GM19467 (cell line): Measurements from ENCODE around the gene PJVK.
"Not testable (repeated sequence)": the region's sequence is repeated elsewhere in the genome, so short reads cannot be mapped to it uniquely, and the experiment has no call there.

Experiments used
- ATAC-seq: cut with Tn5 transposase; IDR thresholded peaks from one replicate; pipeline ENCODE4 v1.9.1; 2021; ENCODE audit warnings: mild to moderate bottlenecking, moderate library complexity; ENCODE audit not compliant: unreplicated experiment

Gene PJVK, protein sequence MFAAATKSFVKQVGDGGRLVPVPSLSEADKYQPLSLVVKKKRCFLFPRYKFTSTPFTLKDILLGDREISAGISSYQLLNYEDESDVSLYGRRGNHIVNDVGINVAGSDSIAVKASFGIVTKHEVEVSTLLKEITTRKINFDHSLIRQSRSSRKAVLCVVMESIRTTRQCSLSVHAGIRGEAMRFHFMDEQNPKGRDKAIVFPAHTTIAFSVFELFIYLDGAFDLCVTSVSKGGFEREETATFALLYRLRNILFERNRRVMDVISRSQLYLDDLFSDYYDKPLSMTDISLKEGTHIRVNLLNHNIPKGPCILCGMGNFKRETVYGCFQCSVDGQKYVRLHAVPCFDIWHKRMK

DNA sequence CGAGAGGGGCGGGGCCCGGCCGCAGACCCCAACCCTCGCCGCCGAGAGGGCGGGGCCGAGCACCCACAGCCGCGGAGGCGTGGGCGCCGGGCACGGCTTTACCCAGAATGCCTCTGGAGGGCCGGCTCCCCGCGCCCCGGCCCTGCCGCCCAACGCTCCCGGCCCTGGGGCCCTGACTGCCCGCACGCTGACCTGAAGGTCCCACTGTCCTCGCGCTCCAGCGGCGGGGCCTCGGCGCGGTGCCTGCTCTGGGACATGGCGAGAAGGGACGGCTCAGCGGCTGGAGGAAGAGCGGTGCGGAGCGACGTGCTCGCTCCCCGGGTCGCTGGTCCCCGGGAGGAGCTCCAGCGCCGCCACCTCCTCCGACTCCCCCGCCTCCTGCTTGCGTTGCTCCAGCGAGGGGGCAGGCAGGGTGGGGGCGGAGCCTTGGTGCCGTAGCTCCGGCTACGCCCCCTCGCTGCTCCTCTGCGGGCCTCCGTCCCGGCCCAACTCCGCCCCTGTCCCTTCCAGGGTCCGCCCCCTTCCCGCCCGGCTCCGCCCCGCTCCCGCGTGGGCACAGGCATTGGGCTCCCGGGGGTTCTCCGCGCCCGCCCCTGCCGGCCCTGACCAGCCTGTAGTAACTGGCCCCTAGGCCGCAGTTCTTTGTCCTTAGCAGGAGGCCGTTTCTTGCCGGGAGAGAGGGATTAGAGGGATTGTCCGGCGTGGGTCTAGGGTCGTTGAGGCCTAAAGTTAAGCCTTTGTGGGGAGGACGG lies at the start of gene PJVK, which contains the start of gene PRKRA:
PJVK (plus strand) TSS at position 605 of the 752 bp plus-strand sequence. CDS start 2,032 bp downstream, outside the sequence.
PRKRA (minus strand) TSS at position 402 of the 752 bp plus-strand sequence; CDS start at position 257, 145 bp downstream.
- peak; percentile 82 for ATAC-seq

DNA sequence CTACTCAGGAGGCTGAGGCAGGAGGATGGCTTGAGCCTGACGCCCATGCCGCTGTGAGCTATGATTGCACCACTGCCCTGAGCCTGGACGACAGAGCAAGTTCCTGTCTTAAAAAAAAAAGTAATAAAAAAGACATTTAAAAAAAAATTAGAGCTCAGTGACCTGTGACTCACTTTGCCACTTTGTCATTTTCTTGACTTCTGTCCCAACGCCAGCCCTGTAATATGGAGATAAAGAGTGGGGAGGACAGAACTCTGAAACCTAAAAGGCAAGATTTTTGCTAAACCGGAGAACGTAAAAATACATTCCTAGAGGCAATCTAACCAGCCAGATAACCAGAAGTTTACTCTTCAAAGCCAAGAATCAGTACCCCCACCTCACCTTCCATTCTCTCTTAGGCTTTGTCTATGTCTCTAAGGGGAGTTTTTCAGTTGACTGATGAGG lies 49.2 kb upstream of the PJVK start:
- no peak for ATAC-seq

DNA sequence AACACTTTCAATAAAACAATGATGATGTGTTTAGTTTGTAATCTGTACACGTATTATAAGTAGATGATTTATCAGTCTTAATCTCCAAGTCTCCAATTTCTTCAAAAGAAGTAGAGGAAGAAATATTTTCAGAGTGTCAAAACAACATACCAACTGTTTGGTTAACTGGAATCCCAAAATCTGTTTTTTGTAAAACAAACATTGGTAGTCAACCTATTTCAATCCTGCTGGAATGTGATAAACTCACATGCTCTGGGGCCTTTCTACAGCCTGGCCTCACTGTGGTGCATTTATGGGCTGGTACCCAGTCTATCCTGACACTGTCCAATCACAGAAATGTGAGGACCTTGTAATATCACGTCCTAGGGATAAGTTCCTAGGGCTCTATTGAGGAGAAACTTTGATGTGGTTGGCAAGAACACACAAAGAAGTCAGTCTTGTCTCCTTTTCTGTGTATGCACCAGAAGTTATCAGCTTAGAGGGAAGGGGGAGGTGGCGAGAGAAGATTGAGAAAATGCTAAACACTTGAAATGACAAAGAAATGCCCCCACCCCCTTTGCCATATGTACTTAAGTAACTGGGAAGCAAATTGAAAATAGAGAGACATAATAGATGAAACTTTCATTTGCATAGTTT lies 47.4 kb upstream of the PJVK start:
- ATAC-seq: peak; percentile 25

DNA sequence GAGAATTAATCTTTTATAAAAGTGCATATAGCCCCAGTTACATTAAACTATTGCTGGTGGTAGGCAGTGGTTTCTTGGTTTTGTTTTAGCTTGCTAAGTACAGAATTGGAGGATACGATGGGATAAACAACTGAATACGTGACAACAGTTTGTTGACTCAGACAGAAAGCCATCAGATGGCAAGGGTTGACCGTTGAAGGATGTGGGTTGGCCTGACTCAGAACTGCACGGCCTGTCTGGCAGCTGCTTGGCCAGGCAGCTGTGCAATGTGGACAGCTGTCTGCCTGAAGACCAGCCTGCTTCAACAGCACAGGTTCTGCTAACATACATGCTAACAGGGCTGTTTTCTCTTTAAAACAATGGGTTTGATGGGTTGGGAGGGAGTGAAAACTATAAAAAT lies 46.8 kb upstream of the PJVK start:
- peak; percentile 100 for ATAC-seq

DNA sequence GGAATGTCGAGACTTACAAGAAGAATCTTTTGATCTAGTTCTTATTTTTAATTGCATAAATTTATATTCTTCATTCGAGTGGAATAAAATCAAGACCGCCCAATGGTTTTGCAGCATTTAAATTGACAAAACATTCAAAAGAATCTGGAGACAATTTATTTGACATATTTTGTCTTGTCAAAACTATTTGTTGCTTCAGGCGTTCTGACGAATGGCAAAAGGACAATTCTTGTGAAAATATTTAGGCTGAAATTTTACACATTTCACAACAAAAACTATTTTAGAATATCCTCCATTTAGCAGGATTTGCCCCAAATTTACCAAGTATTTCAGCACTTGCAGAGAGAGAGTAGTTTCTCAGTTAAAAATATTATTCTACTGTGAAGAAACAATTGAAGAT lies 41.9 kb upstream of the PJVK start:
- ATAC-seq: no peak

DNA sequence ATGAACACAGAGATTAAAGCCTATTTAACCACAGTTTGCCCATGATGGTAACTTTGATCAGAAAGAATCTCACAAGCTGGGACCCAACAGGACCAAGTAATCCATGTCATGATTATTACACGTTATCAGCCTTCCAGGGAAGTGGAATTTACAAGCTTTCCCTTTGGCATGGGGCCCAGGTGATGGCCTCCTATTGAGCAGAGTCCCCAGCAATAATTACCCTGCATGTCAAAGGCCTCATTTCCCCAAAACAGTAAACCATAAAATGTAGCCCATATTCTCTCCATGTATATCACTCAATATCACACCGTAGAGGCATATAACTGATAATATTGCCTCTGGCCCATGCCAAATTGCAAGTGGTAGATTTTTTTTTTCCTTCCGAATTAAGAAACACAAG lies 39.1 kb upstream of the PJVK start:
- no peak for ATAC-seq

DNA sequence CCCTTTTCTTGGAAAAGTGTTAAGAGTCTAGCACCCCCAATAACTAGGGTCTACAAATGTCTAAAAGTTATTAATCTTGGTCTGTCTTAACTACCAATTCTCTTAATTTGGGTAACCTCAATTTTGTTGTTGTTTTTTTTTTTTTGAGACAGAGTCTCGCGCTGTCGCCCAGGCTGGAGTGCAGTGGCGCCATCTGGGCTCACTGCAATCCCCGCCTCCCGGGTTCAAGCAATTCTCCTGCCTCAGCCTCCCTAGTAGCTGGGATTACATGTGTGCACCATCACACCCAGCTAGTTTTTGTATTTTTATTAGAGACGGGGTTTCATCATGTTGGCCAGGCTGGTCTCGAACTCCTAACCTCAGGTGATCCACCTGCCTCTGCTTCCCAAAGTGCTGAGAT lies 38.7 kb upstream of the PJVK start:
- ATAC-seq: not testable (repeated sequence)

DNA sequence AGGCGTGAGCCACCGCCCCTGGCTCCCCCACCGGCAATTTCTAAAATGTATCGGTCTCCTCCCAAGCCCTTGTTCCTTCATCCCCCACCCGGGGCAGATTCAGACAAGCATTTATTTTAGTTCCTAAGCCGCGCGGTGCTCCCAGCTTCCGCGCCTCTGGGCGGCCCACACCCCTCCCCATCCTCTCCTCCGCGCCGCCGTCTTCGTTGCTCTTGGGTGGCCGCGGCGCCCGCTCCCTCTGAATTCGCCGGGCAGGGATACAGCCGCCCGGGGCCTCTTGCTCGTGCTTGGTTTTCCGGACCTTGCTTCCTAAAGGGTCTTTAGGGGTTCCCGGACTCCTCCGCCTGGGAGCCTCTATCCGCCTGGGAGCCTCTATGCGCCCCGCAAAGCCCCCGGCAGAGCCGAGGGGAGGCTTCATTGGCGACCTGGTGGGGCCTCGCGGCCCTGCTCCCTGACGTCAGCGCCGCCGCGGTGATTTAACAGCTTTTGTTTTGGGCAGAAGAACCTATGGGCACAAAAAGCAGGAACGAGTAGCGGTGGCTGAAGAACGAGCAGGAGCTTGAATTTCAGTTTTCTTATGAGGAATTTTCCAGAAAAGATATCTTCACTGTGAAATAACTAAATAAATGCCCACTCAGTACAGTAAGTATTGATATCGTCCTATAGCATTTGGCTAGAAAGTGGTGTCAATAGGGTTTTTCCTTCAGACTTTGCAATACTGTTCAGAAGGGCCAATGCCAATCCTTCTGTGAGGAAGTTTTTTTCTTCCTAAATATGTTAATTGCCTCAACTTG lies 37.5 kb upstream of the PJVK start:
- ATAC-seq: peak; percentile 75

DNA sequence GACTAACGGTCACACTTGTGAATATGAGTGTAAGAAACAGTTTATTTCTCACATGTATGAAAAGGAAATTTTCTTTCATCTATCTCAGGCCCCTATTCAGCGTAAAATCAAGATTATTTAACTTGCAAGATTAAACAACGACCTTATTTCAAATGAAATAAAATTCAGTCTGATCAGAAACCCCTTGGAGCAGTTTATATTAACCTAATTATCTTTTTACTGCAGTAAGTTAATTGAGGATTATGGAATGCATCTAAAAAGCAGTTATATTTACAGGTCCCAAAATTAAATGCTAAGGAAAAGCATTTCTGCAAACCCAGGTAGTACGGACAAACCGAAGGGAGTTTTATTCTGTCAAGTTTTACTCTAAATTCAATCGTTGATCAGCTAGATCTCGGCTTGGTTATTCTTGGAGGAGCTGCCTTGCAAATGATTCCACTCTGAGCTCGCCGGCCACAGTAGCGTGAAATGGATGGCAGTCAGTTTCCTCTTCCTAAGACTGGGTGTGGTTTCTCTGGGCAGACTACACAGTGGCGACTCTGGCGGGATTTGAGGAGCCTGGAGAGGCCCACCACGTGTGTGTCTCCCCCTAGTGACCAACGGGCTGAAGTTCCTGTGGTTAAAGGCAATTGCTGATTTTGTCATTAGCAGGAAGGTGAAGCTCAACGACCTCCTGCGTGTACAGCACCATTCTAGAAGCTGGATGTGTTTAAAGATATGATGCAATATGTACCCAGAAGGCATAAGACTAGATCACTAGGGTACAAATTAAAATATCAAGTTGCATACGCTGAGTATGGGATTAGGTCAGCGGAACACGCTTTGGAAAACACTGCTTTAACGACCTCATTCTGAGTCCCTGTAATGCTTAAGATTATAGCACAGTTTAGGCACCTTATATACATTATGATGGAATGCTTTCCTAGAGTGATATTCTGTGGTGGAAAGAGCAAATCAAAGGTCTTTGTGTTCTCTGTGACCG lies 36.6 kb upstream of the PJVK start:
- ATAC-seq: peak; percentile 85

DNA sequence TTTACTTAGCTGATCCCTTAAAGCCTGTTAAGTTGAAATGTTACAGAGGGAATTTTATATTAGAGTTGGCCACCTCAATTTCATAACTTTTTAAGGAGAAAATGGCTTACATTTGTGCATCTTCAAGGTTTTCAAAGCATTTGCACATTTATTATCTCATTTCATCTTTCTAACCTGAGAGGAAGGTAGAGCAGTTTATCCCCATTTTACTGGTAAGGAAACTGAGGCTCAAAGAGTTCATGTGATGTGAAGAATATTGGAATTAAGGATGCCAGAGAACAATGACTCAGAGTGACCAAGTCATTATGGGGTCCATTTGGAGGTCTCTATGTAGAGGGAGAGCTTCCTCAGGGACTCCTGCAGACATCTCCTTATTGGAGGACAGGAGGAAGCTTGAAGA lies 35.2 kb upstream of the PJVK start:
- ATAC-seq: no peak

DNA sequence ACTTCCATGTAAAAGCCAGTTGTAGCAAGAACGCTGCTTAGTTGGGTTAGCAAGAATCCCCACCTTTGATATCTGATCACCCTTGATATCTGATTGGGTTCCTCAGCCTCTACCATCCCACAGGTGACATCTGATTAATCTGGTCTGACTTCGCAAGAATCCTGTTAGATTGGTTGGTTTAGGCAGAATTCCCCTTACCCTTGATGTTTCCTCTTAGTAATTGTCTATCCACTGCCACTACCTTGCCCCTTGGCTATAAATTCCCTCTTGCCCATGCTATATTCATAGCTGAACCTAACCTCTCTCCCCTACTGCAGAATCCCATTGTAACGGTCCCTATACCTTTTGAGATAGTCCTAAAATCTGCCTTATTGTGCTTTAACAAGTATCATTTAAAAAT lies 33.3 kb upstream of the PJVK start:
- no peak for ATAC-seq

DNA sequence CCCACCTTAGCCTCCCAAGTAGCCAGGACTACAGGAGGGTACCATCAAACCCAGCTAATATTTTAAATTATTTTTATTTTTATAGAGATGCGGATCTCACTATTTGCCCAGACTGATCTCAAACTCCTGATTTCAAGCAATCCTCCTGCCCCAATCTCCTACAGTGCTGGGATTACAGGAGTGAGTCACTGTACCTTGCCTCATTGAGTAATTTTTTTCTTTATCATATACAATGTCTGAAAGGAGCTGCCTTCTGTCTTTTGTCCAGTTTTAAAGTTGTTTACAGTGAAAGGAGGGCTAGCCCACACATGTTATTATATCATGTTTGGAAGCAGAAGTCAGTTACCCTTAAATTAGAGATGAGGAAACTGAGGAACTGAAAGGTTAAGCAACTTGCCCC lies 32.8 kb upstream of the PJVK start:
- ATAC-seq: no peak

DNA sequence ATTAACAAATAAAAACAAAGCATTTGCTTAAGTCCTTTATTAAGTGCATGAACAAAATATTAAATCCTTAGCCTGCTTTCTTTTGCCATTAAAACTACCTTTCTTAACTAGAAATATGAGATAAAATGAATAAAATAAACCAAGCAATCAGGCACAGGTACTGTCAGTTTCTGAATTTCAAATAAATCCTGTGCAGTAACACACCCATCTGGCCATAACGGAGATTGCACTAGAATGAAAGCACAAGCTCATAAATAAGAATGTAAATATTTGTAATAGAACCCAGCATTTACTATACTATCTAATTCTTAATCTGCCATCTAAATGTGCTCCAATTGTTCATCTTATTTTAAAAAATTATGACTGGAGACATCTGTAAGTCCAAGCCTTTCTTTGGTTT lies 32.1 kb upstream of the PJVK start:
- ATAC-seq: no peak

DNA sequence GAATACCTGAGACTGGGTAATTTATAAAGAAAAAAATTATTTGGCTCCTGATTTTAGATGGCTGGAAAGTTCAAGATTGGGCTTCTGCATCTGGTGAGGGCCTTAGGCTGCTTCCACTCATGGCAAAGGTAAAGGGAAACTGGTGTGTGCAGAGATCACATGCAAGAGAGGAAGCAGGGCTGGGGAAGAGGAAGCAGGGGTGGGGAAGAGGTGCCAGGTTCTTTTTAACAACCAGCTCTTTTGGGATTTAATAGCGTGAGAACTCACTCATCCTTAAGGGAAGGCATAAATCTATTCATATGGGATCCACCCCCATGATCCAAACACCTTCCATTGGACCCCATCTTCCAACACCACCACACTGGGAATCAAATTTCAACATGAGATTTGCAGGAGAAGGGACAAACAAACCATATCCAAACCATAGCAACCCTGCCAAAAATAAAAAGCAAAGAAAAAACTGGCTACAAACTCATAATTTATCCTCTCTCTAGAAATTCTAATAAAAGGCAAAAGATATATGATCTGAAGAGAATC lies 30.6 kb upstream of the PJVK start:
- no peak for ATAC-seq

DNA sequence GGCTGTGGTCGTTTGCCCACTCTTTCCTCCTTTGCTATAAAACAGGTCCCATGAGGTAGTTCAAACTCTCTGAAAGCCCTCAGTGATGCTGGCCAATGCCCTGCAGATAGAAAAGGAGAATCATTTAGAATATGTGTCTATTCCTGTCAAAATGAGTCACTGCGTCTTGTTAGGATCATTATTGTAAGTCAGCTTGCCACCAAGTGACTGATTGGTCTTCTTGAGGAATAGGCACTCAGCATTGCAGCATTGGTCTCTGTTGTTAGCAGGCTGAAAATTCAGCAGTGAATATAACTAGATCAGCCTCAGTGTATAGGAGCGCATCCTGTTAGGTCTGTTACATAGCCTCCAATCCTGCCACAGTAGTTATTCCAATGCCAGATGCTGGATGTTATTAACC lies 29.1 kb upstream of the PJVK start:
- no peak for ATAC-seq

DNA sequence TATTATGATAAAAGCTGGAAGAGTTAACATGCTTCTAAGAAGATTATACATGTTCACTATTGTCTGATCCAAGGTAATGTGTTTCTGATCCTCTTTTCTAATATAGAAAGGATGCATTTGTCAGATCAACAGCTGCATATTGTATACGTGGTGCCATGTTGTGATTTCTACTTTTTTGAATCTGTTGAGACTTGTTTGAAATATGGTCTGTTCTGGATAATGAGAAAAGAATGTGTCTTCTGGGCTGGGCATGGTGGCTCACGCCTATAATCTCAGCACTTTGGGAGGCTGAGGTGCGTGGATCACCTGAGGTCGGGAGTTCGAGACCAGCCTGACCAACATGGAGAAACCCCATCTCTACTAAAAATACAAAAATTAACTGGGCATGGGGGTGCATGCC lies 27.4 kb upstream of the PJVK start:
- ATAC-seq: not testable (repeated sequence)

DNA sequence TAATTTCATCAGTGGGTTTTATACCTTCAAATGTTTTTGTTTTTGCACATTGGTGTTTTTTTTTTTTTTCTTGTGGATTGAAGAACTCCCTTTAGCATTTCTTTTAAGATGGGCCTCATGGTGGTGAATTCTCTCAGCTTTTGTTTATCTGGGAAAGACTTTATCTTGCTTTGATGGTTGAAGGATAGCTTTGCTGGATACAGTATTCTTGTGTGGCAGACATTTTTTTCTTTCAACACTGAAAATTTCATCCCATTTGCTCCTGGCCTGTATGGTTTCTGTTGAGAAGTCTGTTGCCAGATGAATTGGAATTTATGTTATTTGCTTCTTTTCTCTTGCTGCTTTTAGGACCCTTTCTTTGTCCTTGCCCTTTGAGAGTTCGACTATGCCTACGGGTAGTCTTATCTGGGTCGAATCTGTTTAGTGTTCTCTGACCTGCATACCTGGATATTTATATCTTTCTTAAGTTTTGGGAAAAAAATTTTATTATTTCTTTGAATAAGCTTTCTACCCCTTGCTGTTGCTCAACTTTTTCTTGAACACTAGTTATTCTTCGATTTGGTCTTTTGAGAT lies 25.8 kb upstream of the PJVK start:
- no peak for ATAC-seq

DNA sequence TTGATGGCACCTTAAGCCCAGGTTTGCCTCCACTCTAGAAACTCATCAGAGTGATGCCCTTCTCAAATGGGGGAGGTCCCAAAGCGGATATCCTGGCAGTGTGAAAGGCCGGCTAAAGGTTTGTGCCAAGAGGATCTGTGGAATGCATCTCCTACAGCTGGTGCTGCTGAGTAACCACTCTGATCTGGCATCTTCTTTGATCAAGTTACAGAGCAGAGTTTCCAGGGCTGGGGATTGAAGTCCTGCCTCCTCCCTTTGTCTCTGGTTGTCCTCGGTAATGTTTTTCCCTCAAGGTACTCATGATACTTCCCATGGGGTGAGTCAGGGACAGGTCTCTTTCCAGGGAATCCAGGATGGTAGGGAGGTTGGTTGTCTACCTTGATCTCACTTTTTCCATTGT lies 24.8 kb upstream of the PJVK start:
- ATAC-seq: no peak

DNA sequence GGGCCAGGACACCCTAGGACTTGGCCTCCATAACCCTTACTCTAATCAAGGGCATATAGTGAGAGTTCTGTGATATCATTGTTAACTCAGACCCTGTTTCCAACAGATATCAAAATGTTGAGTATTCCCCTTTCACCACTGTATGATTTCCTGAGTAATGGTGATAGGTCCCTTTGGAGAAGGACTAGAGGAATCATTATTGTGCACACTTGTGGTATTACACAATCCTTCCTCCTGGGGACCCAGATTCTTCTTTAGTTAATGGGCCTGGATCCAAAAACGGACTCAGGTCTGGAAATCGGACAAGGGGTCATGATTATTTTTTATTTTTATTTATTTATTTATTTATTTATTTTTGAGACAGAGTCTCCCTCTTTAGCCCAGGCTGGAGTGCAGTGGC lies 23.7 kb upstream of the PJVK start:
- ATAC-seq: no peak
